ENCODE measurements around the gene ERMAP. TPM values are rescaled to one million over a fixed set of nuclear protein-coding genes. Genes with fewer than 3 reads are reported as not detected.
A peak's percentile ranks its signal among the peaks of the same experiment; 100 is the strongest.

The ERMAP gene
- total RNA-seq: 10 to 100 TPM; 10.6 to 14.0 TPM
- 11.7 TPM for polyA plus RNA-seq (ENCODE audit: insufficient read depth, low read depth, low replicate concordance)
- long read RNA-seq, donor 1, partial matches to known transcripts: 0 of 2 reads
- long read RNA-seq, donor 1, other reads (novel, unspliced or antisense): 0 of 2 reads
- long read RNA-seq, donor 2: 0 reads

- Histone ChIP-seq H3K9me3 (no peaks in the 10 kb centered on the region), H3K27ac (peak within 1 kb of the TSS; percentile 89 to 97), H3K27me3 (no peaks in the 10 kb centered on the region), H3K36me3 (ENCODE audit: low read depth, missing control alignments) (no peaks in the 10 kb centered on the region), H3K4me1 (peaks cover 9% of the 10 kb centered on the region), H3K4me3 (peak within 1 kb of the TSS; percentile 63 to 77)
- WGBS, 2 donors: 1% methylated on average over 14 to 35 of the region's 66 CpGs
- peak; percentile 95 for DNase-seq
- intact Hi-C loops (cut with DNase I; ENCODE audit: low total_unique reads): no loop called here
- TF ChIP-seq POLR2A (IDR thresholded peaks at IDR 0.05): no peak
- no peak for TF ChIP-seq CTCF (IDR thresholded peaks at IDR 0.05)
These were observed at the start of gene ERMAP, which contains the start of gene SVBP for GRCh38 chr1:42816585-42817439. ERMAP (plus strand) TSS chr1:42817122; CDS start chr1:42830449, 13,327 bp downstream. SVBP (minus strand) TSS chr1:42817397; CDS start chr1:42816544, 853 bp downstream.

DNA sequence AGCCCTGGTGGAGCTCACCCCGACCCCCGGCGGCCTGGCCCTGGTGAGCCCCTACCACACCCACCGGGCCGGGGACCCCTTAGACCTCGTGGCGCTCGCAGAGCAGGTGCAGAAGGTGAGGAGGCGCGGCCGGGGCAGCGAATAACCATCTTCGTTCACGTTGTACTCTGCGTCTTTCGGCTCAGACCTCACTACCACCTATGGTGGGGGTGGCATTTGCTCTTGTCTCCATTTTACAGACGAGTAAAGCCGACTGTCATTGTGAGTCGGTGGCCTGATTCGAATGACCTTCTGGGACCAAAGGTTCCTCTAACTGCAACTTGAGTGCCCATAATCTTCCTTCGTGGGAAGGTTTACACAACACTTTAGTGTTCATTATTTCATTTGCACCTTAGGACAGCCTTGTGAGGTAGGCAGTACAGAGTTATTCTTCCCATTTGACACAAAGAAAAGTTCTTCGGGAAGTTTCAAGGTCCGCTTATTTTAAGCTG, 49.4 kb upstream of the ERMAP start:
- WGBS, 2 donors: 1 to 2% methylated on average over 19 to 22 of the region's 23 CpGs
- intact Hi-C loops (cut with DNase I; ENCODE audit: low total_unique reads): no loop called here
- TF ChIP-seq CTCF (IDR thresholded peaks at IDR 0.05) (no peak), POLR2A (IDR thresholded peaks at IDR 0.05) (no peak)
- H3K9me3 ChIP-seq: no peaks in the 10 kb centered on the region
- DNase-seq: no peak
- peak overlapping the region; percentile 79 to 91 for H3K27ac ChIP-seq
- H3K4me3 ChIP-seq: peak overlapping the region; percentile 90 to 94
- peaks cover 13% of the 10 kb centered on the region for H3K4me1 ChIP-seq
- H3K36me3 ChIP-seq (ENCODE audit: low read depth, missing control alignments): no peaks in the 10 kb centered on the region
- no peaks in the 10 kb centered on the region for H3K27me3 ChIP-seq

DNA sequence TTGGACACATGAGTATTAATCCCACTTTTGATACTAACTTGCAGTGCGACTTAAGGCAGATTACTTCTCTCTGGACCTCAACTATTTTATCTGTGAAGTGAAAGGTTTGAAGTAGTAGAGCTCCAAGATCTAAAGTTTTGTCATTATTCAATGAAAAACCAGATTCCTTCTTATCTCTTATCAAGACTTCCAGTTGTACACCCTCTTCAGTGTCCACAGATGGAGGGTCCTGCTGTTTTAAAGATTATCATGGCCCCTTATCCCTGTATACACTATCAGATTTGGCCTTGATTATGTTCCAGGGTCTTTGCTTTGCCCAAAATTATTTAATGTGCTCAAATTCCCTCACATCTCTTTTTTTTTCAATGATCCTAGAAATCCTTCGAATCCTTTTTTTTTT, 48.8 kb upstream of the ERMAP start:
- peaks cover 13% of the 10 kb centered on the region for H3K4me1 ChIP-seq
- intact Hi-C loops (cut with DNase I; ENCODE audit: low total_unique reads): no loop called here
- no peaks in the 10 kb centered on the region for H3K36me3 ChIP-seq (ENCODE audit: low read depth, missing control alignments)

DNA sequence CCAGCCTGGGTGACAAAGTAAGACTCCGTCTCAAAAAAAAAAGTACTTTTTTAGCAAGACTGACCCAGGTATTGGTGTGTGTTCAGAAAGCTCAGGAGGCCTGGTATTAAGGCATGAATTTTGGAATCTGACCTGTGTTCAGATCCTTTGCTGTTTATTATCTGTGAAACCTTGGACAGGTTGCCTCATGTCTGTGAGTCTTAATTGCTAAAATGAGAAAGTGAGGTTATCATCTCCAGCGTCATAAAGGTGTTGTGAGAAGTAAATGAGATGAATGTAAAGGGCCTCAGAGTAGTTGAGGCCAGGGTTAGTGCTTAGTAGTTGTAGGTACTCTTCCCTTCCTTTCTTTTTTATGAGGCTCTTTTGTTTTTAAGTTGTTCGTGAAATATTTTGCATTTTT, 47.1 kb upstream of the ERMAP start:
- Histone ChIP-seq H3K27ac (no peak overlapping the region), H3K4me1 (peaks cover 8% of the 10 kb centered on the region), H3K4me3 (no peak overlapping the region), H3K9me3 (no peaks in the 10 kb centered on the region), H3K36me3 (ENCODE audit: low read depth, missing control alignments) (no peaks in the 10 kb centered on the region), H3K27me3 (no peaks in the 10 kb centered on the region)
- intact Hi-C loops (cut with DNase I; ENCODE audit: low total_unique reads): no loop called here
- WGBS, 2 donors: 85 to 91% methylated on average over 3 of the region's 3 CpGs
- no peak for DNase-seq
- no peak for TF ChIP-seq CTCF (IDR thresholded peaks at IDR 0.05)
- no peak for TF ChIP-seq POLR2A (IDR thresholded peaks at IDR 0.05)

More for the DNA sequence above, 48.8 kb upstream of the ERMAP start:
- Histone ChIP-seq H3K27ac (no peak overlapping the region), H3K27me3 (no peaks in the 10 kb centered on the region), H3K4me3 (no peak overlapping the region), H3K9me3 (no peaks in the 10 kb centered on the region)
- DNase-seq: no peak
- TF ChIP-seq POLR2A (IDR thresholded peaks at IDR 0.05) (no peak), CTCF (IDR thresholded peaks at IDR 0.05) (no peak)
- WGBS, 2 donors: 62 to 66% methylated on average over 2 of the region's 2 CpGs
